HG02642 (cell line): Measurements from ENCODE around the gene RALGPS1.
"Not testable (repeated sequence)": the region's sequence is repeated elsewhere in the genome, so short reads cannot be mapped to it uniquely, and the experiment has no call there.

Experiments used
- ATAC-seq: cut with Tn5 transposase; IDR thresholded peaks from one replicate; pipeline ENCODE4 v1.9.1; 2021; ENCODE audit warnings: mild to moderate bottlenecking; ENCODE audit not compliant: unreplicated experiment, poor library complexity

The RALGPS1 gene

DNA sequence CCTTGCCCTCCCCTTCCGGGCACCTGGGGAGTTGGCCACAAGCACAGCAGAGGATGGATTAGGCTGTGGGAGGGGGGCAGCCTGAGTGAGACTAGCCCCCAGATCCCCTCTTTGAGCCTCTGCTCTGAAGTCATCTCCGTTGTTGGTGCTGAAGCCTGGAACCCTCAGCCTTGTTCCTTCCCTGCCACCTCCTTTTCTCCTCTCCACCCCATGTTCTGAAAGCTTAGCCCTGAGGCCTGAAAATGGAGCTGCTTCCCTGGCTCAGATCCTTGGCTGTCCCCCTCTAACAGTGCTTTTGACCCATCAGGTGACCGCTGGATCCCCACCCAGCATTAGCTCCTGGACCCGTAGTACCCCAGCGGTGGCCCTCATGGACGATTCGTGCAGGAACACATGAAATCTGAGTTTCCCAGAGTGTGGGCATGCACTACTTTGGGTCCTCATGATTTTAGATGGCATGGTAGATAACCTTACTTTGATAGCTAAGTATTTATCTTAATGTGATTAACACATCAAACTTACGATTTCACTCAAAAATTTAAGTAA is 229.4 kb downstream of the RALGPS1 start:
- no peak for ATAC-seq

- no peak for ATAC-seq
Measured at GRCh38 chr9:127144670-127145445, 230.3 kb downstream of the RALGPS1 start.

GRCh38 chr9:127146841-127147240 is 232.3 kb downstream of the RALGPS1 start:
- not testable (repeated sequence) for ATAC-seq

DNA sequence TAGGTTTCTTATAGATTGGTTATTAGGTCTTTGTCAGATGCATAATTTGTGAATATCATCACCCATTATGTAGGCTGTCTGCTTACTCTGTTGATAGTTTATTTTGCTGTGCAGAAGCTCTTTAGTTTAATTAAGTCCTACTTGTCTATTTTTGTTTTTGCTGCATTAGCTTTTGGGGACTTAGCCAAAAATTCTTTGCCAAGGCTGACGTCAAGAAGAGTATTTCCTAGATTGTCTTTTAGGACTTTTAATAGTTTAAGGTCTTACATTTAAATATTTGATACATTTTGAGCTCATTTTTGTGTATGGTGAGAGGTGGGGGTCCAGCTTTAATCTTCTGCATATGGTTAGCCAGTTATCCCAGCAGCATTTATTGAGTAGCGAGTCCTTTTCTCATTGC is 232.7 kb downstream of the RALGPS1 start:
- no peak for ATAC-seq

- ATAC-seq: no peak
Measured at GRCh38 chr9:127148014-127148413, 233.4 kb downstream of the RALGPS1 start.

GRCh38 chr9:127149010-127149409 is 234.4 kb downstream of the RALGPS1 start:
- no peak for ATAC-seq

DNA sequence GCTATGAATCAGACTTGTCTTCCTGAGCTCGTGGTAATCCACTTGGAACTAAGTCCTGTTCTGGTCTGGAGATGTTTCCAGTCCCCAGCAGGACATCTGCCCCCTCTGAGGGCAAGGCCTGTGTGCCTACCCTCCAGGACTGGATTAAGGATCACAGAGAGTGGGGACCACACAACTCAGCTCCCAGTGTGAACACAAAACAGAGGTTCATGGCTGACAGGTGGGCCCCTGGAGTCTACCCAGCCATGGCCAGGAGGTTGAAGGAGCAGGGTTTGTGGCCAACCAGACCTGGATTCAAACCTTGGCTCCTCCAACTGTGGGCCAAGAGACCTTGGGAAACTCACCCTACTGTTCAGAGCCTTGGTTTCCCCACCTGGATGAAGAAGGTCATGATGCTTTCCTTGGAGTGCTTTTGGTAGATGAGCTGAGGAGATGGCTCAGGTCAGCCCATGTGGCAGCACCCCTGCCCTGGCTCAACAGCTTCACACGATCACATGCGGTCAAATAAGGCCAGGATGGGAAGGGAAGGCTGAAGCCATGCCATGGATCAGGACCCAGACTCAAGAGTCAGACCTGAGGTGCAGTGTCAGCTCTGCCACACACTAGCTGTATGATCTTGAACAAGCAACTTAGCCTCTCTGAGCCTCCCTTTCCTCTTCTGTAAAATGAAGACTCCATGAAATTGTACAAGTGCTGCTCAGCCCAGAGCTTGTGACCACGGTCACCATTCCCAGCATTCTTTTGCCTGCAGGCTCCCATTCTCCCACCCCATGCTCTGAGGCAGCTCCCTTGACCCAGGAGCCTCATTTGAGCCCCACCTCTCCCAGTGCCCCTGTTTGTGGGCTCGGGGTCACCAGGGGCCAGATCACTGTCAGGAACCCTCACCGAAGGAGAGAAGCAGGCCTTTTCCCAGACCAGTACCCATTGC is 235.1 kb downstream of the RALGPS1 start:
- no peak for ATAC-seq

DNA sequence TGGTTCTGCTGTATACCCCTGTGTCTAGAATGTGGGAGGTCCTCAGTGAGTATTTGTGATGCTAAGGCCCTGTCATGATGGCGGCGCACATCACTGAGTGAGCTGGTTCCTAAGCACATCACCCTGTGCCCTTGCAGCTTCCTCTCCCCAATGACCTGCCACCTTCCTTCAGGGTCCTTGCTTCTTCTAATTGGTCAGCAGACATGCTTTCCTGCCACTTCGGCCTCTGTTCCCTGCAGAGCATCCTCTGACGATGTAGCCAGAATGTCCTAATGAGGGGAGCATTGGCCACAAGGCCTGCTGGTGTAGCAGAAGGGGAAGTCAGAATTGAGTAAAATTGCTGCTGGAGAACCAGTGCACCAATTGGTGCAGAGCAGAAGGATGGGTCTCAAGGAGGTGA is 238.9 kb downstream of the RALGPS1 start:
- no peak for ATAC-seq

DNA sequence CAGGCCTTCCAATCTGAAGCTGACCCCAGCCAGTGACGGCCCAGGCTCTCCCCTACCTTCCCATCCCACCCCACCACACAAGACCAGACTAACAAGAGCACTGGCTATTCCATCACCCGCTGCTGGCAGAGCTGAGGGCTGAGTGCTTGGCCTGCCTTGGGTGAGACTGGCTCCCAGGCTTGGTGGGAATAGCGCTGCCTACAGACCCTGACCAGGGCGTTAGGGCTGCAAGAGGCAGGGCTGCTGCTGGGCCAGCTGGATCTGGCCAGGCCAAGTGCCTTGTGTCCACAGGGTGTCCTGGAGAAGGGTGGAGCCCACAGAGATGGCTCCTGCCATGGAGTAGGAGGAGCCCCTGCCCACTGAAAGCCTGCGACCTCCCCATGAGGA is 239.4 kb downstream of the RALGPS1 start:
- ATAC-seq: no peak

GRCh38 chr9:127154390-127155191 is 240.0 kb downstream of the RALGPS1 start:
- no peak for ATAC-seq

GRCh38 chr9:127155314-127155960 is 240.9 kb downstream of the RALGPS1 start:
- ATAC-seq: no peak

- ATAC-seq: no peak
Measured at GRCh38 chr9:127158786-127159324, 244.3 kb downstream of the RALGPS1 start.

- no peak for ATAC-seq
Measured at GRCh38 chr9:127159325-127159801, 244.8 kb downstream of the RALGPS1 start.

GRCh38 chr9:127159949-127160610 is 245.5 kb downstream of the RALGPS1 start:
- ATAC-seq: no peak

GRCh38 chr9:127161081-127161624 is 246.6 kb downstream of the RALGPS1 start:
- no peak for ATAC-seq

DNA sequence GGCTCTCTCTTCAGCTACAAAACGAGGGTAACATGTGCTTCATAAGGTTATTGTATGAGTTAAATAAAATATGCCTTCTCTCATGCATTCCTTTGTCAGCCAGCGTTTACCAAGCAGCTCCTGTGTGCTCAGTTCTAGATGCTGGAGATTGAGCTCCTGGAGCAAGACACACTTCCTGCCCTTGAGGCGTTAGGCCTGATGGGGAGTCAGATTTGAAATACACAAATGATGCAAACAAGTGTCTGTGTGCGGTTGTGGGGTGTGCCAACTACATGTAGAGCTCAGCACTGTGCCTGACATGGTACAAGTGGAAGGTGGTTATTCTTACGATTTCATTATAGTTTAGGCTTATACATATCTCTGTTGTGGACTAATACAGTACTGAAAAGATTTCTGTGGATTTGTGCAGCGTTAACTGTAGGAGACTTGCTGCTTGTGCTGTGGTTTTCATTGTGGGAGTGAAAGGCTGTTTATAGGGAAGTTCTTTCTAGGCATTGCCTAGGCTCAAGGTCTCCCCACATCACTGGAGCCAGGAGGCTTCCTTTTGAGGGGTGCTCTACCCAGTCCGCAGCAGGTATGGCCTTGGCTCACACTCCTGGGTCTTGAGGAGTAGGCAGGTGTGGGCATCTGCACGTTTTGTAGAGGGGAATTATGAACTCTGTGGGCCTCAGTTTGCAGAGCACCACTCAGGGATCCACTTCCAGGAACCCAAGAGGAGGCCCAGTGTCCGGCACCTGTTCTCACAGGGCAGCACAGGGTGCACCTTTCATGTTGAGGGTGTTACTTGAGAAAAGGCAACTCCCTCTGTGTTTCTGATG is 247.7 kb downstream of the RALGPS1 start:
- no peak for ATAC-seq

DNA sequence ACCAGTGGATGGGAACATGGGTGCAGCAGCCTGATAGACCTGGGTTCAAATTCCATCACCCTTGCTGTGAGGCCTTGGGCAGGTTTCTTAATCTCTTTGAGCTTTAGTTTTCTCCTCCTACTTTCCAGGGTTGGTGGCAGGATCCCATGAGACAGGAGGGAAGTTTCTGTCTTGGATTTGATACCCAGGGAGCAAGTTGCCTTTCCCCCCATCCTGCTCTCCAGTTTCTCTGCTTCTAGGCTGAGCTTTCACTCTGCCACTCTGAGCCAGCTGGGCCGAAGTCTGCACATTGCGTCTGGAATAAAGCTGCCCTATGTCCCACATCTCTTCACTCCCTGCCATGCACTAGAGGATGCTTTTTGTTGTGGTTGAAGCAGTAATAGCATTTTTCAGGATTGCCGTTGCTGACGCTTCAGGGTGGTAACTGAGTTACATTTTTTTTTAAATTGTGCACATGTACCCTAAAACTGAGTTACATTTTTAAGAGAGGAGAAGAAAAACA is 248.3 kb downstream of the RALGPS1 start:
- no peak for ATAC-seq

GRCh38 chr9:127163409-127163808 is 248.8 kb downstream of the RALGPS1 start:
- ATAC-seq: no peak
